Testis (tissue), 2 donors: ENCODE measurements around the gene HLCS.

Experiments used
- CTCF ChIP-seq, 3 experiments: fragments of 450-650 bp in 2 of 3; fragments of 200-600 bp in 1 of 3; sonication (generic) in 1 of 3; IDR thresholded peaks; one replicate each; pipeline ENCODE4 v1.5.1; 2016 to 2019; ENCODE audit warnings: antibody characterized with exemption in 3 of 3, mild to moderate bottlenecking in 2 of 3, moderate library complexity in 1 of 3
- POLR2A ChIP-seq: fragments of 450-650 bp; IDR thresholded peaks from one replicate; pipeline ENCODE4 v1.6.1; 2017; ENCODE audit warnings: antibody characterized with exemption, mild to moderate bottlenecking, moderate library complexity

- no peak for TF ChIP-seq CTCF (IDR thresholded peaks at IDR 0.05)
- no peak for TF ChIP-seq POLR2A
Measured at GRCh38 chr21:36916718-36917117, 49.8 kb downstream of the HLCS start.
